CD4-positive, alpha-beta T cell treated with Interleukin-21 for 1 hour (primary cell): ENCODE results near the gene SFT2D1.
"Not testable (repeated sequence)": the region's sequence is repeated elsewhere in the genome, so short reads cannot be mapped to it uniquely, and the experiment has no call there.

Source experiments
- DNase-seq: peaks from one replicate; pipeline ENCODE4 v3.0.0-alpha.2; 2020

SFT2D1 gene

GRCh38 chr6:166342349-166343149, at the start of gene SFT2D1:
SFT2D1 (minus strand) TSS chr6:166342545; CDS start chr6:166342481, 64 bp downstream.
- peak; percentile 85 for DNase-seq

- no peak for DNase-seq
These were observed 46.8 kb upstream of the SFT2D1 start for GRCh38 chr6:166389119-166389518.

DNA sequence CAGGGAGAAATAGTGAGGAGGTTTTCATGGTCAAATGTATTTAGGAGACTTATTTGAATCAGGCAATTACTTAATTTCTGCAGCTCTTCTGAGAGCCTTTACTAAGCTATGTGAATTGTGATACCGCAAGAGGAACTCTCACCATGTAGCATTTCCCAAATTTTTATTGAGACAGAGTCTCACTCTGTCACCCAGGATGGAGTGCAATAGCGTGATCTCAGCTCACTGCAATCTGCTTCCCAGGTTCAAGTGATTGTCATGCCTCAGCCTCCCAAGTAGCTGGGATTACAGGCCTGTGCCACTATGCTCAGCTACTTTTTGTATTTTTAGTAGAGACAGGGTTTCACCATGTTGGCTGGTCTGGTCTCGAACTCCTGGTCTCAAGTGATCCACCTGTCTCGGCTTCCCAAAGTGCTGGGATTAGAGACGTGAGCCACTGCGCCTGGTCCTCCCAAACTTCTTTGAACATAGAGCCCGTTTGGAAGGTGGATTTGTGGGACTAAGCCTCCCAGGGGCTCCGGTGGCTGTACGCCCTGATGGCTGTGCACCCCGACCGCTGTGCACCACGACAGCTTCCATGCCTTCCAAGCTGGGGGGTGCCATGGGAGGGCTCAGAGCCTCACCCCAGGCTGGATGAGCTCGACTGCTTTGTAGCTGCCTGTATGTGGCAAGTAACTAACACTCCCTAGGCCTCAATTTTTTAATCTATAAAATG, 46.1 kb upstream of the SFT2D1 start:
- DNase-seq, result no peak

GRCh38 chr6:166387642-166388289, 45.4 kb upstream of the SFT2D1 start:
- no peak for DNase-seq

- DNase-seq, result not testable (repeated sequence)
These were observed 44.8 kb upstream of the SFT2D1 start for GRCh38 chr6:166387098-166387497.

GRCh38 chr6:166386111-166386510, 43.8 kb upstream of the SFT2D1 start:
- no peak for DNase-seq

DNA sequence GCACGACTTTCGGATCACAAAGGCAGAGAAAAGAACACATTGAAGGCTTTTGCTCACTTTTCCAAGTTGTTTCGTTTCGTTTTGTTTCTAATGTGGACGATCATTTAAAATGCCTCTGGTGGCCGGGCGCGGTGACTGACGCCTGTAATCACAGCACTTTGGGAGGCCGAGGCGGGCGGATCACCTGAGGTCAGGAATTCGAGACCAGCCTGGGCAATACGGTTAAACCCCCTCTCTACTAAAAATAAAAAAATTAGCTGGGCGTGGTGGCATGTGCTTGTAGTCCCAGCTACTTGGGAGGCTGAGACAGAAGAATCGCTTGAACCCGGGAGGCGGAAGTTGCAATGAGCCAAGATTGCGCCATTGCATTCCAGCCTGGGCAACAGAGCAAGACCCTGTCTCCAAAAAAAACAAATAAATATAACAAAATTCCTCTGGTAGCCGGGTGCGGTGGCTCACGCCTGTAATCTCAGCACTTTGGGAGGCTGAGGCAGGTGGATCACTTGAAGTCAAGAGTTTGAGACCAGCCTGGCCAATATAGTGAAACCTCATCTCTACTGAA, 41.5 kb upstream of the SFT2D1 start:
- DNase-seq, result peak; percentile 39

DNA sequence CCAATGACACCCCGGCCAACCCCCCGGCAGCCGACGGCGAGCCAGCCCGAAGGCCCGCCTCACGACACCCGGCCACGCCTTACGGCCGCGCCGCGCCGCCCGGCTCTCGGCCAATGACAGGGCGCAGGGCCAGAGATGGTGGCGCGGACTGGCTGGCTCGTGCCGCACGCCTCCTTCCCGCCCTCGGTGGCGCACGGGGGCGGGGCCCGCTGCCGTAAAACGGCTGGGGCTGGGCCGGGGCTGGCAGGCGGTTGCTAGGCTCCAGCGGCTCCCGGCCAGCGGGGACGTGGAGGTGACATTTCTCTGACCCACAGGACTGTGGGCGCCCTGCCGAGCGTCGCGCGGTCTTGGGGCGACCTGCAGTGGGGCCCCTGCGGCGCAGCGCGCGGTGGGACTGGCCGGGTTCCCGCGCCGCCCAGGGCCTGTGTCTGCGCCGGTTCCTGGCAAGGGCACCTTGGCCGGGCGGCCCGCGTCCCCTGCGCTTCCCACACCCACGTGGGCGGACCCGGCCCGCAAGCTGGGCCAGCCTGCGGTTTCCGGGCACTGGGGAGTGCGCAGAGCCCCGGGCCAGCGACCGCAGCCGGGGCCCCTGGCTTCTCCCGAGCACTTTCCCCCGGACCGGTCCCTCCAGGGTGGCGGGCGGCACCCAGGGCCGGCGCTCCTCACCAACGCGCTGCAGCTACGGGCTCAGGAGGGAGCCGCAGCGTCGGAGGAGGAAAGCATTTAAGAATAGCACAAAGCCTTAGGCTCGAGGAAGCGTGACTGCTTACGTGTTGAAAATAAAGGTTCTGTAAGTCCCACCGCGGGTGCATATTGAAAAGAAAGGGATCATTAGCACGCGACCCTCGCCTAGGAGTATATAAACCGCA, 40.8 kb upstream of the SFT2D1 start, which contains the start of gene MPC1:
MPC1 (minus strand) TSS at position 8 of the 869 bp plus-strand sequence. CDS start 64 bp downstream, outside the sequence.
- DNase-seq, result peak; percentile 95

- no peak for DNase-seq
These were observed 40.2 kb upstream of the SFT2D1 start for GRCh38 chr6:166382500-166382932.

DNA sequence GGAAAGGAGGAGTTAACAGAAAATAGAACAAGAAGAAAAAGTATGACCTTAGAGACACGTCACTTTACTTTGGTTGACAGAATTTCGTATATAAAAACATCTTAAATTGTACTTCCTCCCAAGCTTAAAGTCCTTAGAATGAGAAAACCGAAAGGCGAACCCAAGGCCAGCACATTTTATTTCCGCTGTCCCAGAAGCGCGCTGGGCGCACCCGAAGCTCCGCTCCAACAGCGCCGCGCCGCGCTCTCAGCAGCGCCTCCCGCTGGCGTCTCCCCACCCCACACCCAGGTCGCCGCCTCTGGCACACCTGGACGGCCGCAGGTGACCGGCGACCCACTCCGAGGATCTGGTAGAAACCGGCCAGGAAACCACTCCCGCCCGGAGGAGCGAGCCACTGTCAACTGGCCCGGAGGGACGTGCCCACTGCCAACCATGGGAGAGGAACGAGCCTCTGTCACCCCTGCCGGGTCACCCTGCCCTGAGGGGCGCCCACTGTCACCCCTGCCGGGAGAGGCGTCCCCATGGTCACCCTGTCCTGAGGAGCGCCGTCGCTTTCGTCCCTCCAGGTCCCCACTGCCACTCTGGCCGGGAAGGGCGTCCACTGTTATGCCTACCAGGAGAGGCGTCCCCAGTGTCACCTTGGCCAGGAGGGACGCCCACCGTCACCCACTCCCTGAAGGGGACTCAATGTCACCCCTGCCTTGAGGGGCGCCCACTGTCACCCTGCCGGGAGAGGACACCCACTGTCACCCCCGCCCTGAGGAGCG, 39.6 kb upstream of the SFT2D1 start:
- DNase-seq, result peak; percentile 73

GRCh38 chr6:166381381-166381732, 39.0 kb upstream of the SFT2D1 start:
- no peak for DNase-seq

DNA sequence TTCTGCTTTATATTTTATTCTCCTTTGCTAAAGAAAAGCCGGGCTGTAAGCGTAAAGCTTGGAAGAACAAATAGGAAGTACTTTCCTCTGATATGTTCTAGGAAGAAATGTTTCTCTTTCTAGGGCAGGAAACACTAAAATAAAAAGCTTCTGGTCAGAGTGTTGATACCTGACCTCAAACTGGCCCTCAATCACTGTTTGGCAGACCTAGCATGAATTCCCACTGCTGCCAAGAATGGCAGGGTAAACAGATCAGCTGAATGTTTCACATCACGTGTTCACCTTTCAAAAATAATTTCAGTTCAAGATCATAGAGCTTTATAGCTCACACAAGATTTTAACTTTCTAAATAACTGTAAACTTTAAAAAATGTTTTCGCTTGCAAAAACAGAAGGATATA, 37.5 kb upstream of the SFT2D1 start:
- DNase-seq, result no peak

DNA sequence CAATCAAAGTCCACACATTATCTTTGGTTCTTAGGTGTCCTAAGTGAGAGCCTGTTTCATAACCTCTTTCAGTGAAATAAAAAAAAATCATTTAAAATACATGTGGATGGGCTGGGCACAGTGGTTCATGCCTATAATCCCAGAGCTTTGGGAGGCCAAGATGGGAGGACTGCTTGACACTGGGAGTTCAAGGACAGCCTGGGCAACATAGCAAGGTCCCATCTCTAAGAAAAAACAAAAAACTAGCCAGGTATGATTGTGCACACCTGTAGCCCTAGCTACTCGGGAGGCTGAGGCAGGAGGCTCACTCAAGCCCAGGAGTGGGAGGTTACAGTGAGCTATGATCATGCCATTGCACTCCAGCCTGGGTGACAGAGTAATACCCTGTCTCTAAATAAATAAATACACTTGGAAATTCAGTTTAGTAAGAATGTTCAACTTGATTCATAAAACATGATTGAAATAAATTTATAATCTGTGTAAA, 36.8 kb upstream of the SFT2D1 start:
- no peak for DNase-seq

- DNase-seq, result no peak
These were observed 35.4 kb upstream of the SFT2D1 start for GRCh38 chr6:166377721-166378120.

DNA sequence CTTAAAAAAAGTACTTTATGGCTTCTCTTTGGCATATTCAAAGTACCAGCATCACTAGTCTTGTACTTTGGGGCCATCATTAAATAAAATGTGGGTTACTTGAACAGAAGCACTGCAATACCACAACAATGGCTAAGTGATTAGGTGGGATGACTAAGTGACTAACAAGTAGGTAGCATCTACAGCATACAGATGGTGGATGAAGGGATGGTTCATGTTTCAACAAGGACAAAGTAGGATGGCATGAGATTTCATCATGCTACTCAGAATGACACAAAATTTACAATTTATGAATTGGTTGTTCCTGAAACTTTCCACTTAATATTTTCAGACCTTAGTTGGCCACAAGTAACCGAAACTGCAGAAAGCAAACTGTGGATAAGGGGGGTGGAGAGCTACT, 32.7 kb upstream of the SFT2D1 start:
- DNase-seq, result no peak

DNA sequence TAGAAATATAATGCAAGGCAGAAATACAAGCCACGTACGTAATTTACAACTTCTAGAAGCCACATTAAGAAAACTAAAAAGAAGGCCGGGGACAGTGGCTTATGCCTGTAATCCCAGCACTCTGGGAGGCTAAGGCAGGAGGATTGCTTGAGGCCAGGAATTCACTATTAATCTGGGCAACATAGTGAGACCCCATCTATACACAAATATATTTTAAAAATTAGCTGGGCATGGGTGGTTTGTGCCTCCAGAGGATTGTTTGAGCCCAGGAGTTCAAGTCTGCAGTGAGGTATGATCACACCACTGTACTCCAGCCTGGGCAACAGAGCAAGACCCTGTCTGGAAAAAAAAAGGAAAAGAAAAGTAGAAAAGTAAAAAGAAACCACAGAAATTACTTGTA, 28.1 kb upstream of the SFT2D1 start:
- DNase-seq, result no peak

GRCh38 chr6:166369782-166370181, 27.4 kb upstream of the SFT2D1 start:
- DNase-seq, result no peak

DNA sequence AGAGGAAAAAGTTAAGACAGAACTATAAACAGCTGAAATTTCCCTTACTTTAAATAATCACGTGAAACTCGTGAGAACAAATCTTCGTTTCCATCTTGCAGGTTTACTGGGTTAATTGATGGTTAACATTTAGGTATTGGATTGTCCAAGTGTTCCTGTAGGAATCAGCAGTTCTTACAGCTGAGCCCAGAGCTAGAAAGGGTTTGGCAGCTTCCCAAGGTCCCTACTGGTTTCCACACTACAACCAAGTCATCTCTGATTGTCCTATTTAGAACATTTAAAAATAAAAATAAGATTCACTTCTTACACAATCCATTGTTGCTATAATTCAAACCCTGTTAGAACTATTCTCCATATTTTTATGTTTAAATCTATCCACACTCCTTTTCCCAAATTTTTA, 24.6 kb upstream of the SFT2D1 start:
- DNase-seq, result no peak

- DNase-seq, result no peak
These were observed 23.5 kb upstream of the SFT2D1 start for GRCh38 chr6:166365806-166366205.

DNA sequence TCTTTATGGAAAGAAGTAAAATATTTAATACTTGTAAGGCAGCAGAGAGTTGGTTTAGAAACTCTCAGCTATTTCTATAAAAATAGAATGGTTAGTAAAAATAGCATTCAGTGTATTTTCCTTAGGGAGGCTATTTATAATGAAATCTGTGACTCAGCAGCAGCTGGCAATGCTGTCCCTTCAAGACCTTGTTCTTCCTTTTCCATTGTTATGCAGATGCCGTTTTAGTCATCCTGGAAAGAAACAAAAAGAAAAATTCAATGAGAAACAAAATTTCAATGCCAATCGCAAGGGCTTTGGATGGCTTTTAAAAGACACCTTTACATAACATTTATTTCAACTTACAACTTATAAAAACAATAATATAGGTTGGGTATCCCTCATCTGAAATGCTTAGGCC, 22.9 kb upstream of the SFT2D1 start:
- no peak for DNase-seq

GRCh38 chr6:166364456-166364855, 22.1 kb upstream of the SFT2D1 start:
- DNase-seq, result no peak
